ENCODE data around the gene GATC. TPM values are rescaled to one million over a fixed set of nuclear protein-coding genes. Genes with fewer than 3 reads are reported as not detected.
"Not testable (repeated sequence)": the region's sequence is repeated elsewhere in the genome, so short reads cannot be mapped to it uniquely, and the experiment has no call there.

Gene GATC
- total RNA-seq, 1 donor from 2014 or later, result 21.1 TPM

GRCh38 chr12:120447992-120448391, 1.7 kb downstream of the GATC start:
- Mint-ChIP-seq H3K27me3 (ENCODE audit: unreplicated experiment) (no peaks in the 10 kb centered on the region), H3K4me1 (ENCODE audit: unreplicated experiment) (peaks cover 26% of the 10 kb centered on the region), H3K27ac (ENCODE audit: unreplicated experiment) (peak overlapping the region; percentile 95), H3K9me3 (ENCODE audit: unreplicated experiment) (no peaks in the 10 kb centered on the region), H3K36me3 (ENCODE audit: unreplicated experiment) (peaks cover 9% of the 10 kb centered on the region), H3K4me3 (ENCODE audit: unreplicated experiment) (peak overlapping the region; percentile 98)
- no peak for DNase-seq (ENCODE audit: extremely low spot score, unreplicated experiment)
- TF ChIP-seq CTCF (IDR thresholded peaks at IDR 0.05), result no peak

- not testable (repeated sequence) for H3K4me3 Mint-ChIP-seq (ENCODE audit: unreplicated experiment); H3K4me1 Mint-ChIP-seq (ENCODE audit: unreplicated experiment); DNase-seq (ENCODE audit: extremely low spot score, unreplicated experiment); H3K9me3 Mint-ChIP-seq (ENCODE audit: unreplicated experiment); H3K27me3 Mint-ChIP-seq (ENCODE audit: unreplicated experiment); H3K27ac Mint-ChIP-seq (ENCODE audit: unreplicated experiment)
- peaks cover 15% of the 10 kb centered on the region for H3K36me3 Mint-ChIP-seq (ENCODE audit: unreplicated experiment)
Measured at GRCh38 chr12:120452524-120452923, 6.3 kb downstream of the GATC start.

GRCh38 chr12:120453060-120453750, 7.0 kb downstream of the GATC start:
- Mint-ChIP-seq H3K4me3 (ENCODE audit: unreplicated experiment) (no peak overlapping the region), H3K9me3 (ENCODE audit: unreplicated experiment) (no peaks in the 10 kb centered on the region), H3K27me3 (ENCODE audit: unreplicated experiment) (no peaks in the 10 kb centered on the region), H3K27ac (ENCODE audit: unreplicated experiment) (no peak overlapping the region), H3K4me1 (ENCODE audit: unreplicated experiment) (no peaks in the 10 kb centered on the region), H3K36me3 (ENCODE audit: unreplicated experiment) (peaks cover 15% of the 10 kb centered on the region)
- DNase-seq (ENCODE audit: extremely low spot score, unreplicated experiment), result no peak
- TF ChIP-seq CTCF (IDR thresholded peaks at IDR 0.05), result no peak

- no peaks in the 10 kb centered on the region for H3K9me3 Mint-ChIP-seq (ENCODE audit: unreplicated experiment)
- H3K27ac Mint-ChIP-seq (ENCODE audit: unreplicated experiment), result no peak overlapping the region
- peaks cover 18% of the 10 kb centered on the region for H3K36me3 Mint-ChIP-seq (ENCODE audit: unreplicated experiment)
- no peak for DNase-seq (ENCODE audit: extremely low spot score, unreplicated experiment)
- H3K27me3 Mint-ChIP-seq (ENCODE audit: unreplicated experiment), result no peaks in the 10 kb centered on the region
- TF ChIP-seq CTCF (IDR thresholded peaks at IDR 0.05), result peak; percentile 59
- H3K4me3 Mint-ChIP-seq (ENCODE audit: unreplicated experiment), result no peak overlapping the region
- no peaks in the 10 kb centered on the region for H3K4me1 Mint-ChIP-seq (ENCODE audit: unreplicated experiment)
Measured at GRCh38 chr12:120453977-120454376, 7.7 kb downstream of the GATC start.

GRCh38 chr12:120455302-120455701, 9.1 kb downstream of the GATC start:
- Mint-ChIP-seq H3K4me3 (ENCODE audit: unreplicated experiment) (no peak overlapping the region), H3K4me1 (ENCODE audit: unreplicated experiment) (no peaks in the 10 kb centered on the region), H3K36me3 (ENCODE audit: unreplicated experiment) (peaks cover 23% of the 10 kb centered on the region), H3K27ac (ENCODE audit: unreplicated experiment) (no peak overlapping the region), H3K27me3 (ENCODE audit: unreplicated experiment) (no peaks in the 10 kb centered on the region), H3K9me3 (ENCODE audit: unreplicated experiment) (no peaks in the 10 kb centered on the region)
- no peak for DNase-seq (ENCODE audit: extremely low spot score, unreplicated experiment)
- no peak for TF ChIP-seq CTCF (IDR thresholded peaks at IDR 0.05)

All from osteocyte (in vitro differentiated cells).